ENCODE data around the gene SLC22A4.

The SLC22A4 gene

DNA sequence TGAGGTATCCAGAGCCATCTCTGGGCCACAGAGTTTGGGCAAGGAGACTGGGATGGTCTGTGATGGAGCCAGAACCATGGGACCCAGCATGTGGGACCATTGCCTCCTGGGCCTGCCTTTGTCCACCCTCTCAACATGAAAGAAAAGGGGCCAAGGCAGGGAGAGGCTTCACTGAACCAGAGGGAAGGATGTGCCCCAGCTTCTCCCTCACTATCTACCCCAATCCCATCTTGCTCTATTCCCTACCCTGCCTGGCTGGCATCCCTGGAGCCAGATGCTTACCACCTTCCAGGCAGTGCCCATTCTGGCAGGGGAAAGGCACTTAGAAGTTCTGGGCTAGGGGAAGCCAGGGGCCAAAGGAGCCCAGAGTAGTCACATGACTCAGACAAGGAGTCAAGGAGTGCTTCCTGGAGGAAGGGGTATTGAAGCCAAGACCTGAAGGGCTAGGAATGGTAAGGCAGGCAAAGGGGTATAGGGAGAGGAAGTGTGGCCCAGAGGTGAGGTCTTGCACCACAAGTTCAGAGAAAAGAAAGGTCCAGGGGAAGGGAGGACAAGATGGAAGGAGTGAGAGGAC, 26.9 kb upstream of the SLC22A4 start:
- Histone ChIP-seq H3K4me2 (ENCODE audit: low read length) (no peak overlapping the region), H3K9ac (ENCODE audit: low read length) (no peak overlapping the region), H3K4ac (ENCODE audit: low read depth, low read length) (no peak overlapping the region), H4K12ac (ENCODE audit: low read depth, low read length) (no peak overlapping the region), H3K14ac (ENCODE audit: low read length) (no peak overlapping the region), H3K36me3 (ENCODE audit: control insufficient read depth in 1 of 2, insufficient read depth in 2 of 2, low read length in 2 of 2) (peaks cover 4 to 10% of the 10 kb centered on the region in 2 experiments), H2BK12ac (ENCODE audit: low read length) (no peak overlapping the region), H2BK120ac (ENCODE audit: insufficient read depth, low read length, poor library complexity) (no peak overlapping the region), H3K4me1 (ENCODE audit: control insufficient read depth in 1 of 2, insufficient read depth in 2 of 2, low read length in 2 of 2) (peaks cover 13 to 16% of the 10 kb centered on the region in 2 experiments), H3K27me3 (ENCODE audit: insufficient read depth, low read length) (no peaks in the 10 kb centered on the region), H2BK5ac (ENCODE audit: low read depth, low read length, poor library complexity) (no peak overlapping the region), H4K8ac (ENCODE audit: low read depth, low read length) (no peak overlapping the region), H3K9me3 (ENCODE audit: insufficient read depth, low read depth, low read length) (no peaks in the 10 kb centered on the region), H2AK5ac (ENCODE audit: low read length) (no peak overlapping the region), H3K79me1 (ENCODE audit: low read length) (no peaks in the 10 kb centered on the region), H3K23ac (ENCODE audit: low read length) (no peak overlapping the region), H3K18ac (ENCODE audit: low read length) (no peak overlapping the region), H3K79me2 (ENCODE audit: control insufficient read depth, insufficient read depth, low read length, poor library complexity) (no peaks in the 10 kb centered on the region), H2AFZ (ENCODE audit: insufficient read depth, low read length, poor library complexity) (no peak overlapping the region), H3K4me3 (ENCODE audit: low read depth, low read length) (no peak overlapping the region), H3K27ac (ENCODE audit: low read depth, low read length) (no peak overlapping the region), H4K91ac (ENCODE audit: low read depth, low read length) (no peak overlapping the region)
- DNase-seq: no peak

DNA sequence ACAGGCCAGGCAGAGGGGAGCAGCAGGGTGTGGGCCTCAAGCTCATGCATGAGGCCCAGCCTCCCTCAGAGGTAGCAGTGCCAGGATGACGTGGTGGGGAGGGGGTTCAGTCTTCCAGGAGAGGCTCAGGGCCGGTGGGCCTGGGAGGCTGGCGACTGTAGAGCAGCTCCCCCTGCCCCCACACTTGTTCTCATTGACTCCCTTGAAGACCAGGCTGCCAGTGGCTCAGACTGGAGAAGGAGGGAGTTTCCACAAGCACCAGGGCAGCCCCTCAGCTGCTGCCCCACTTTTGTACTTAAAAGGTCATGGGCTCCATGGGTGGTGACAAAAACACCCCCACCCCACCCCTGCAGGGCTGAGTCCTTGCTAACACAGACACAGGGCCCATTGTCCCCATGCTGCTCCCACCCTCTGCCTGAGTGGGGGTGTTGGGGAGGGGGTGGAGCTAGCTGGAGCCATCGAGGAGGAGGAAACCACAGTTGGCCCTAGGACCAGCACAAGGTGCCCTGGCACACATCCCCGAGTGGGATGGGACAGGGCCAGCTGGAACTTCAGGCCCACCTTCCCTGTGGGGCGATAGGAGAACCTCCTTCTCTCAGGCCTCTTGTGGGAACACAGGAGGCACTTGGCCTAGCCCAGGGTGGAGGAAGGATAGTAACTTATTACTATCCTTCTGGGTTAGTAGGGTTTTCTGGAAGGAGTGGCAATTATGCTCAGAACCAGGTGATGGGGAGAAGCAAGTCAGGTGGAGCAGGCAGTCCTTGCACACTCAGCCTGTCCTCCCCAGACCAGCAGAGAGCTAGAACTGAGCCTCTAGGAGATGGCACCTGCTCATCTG, 26.0 kb upstream of the SLC22A4 start:
- no peaks in the 10 kb centered on the region for H3K79me1 ChIP-seq (ENCODE audit: low read length)
- no peak overlapping the region for H2AK5ac ChIP-seq (ENCODE audit: low read length)
- H3K4me3 ChIP-seq (ENCODE audit: low read depth, low read length): no peak overlapping the region
- WGBS (ENCODE audit: extremely low coverage, insufficient coverage, insufficient read length): no CpG with 5 or more reads among the region's 6 CpGs
- no peak overlapping the region for H2AFZ ChIP-seq (ENCODE audit: insufficient read depth, low read length, poor library complexity)
- H3K9ac ChIP-seq (ENCODE audit: low read length): no peak overlapping the region
- H4K12ac ChIP-seq (ENCODE audit: low read depth, low read length): no peak overlapping the region
- no peak overlapping the region for H2BK120ac ChIP-seq (ENCODE audit: insufficient read depth, low read length, poor library complexity)
- H3K36me3 ChIP-seq (ENCODE audit: control insufficient read depth in 1 of 2, insufficient read depth in 2 of 2, low read length in 2 of 2): peaks cover 4 to 8% of the 10 kb centered on the region in 2 experiments
- H3K4me2 ChIP-seq (ENCODE audit: low read length): no peak overlapping the region
- no peak overlapping the region for H4K91ac ChIP-seq (ENCODE audit: low read depth, low read length)
- H3K18ac ChIP-seq (ENCODE audit: low read length): no peak overlapping the region
- no peaks in the 10 kb centered on the region for H3K27me3 ChIP-seq (ENCODE audit: insufficient read depth, low read length)
- H3K4ac ChIP-seq (ENCODE audit: low read depth, low read length): no peak overlapping the region
- peaks cover 13 to 16% of the 10 kb centered on the region in 2 experiments for H3K4me1 ChIP-seq (ENCODE audit: control insufficient read depth in 1 of 2, insufficient read depth in 2 of 2, low read length in 2 of 2)
- no peak overlapping the region for H4K8ac ChIP-seq (ENCODE audit: low read depth, low read length)
- no peak for DNase-seq
- H2BK12ac ChIP-seq (ENCODE audit: low read length): no peak overlapping the region
- H3K79me2 ChIP-seq (ENCODE audit: control insufficient read depth, insufficient read depth, low read length, poor library complexity): no peaks in the 10 kb centered on the region
- no peak overlapping the region for H3K14ac ChIP-seq (ENCODE audit: low read length)
- no peak overlapping the region for H3K27ac ChIP-seq (ENCODE audit: low read depth, low read length)
- no peak overlapping the region for H3K23ac ChIP-seq (ENCODE audit: low read length)
- H2BK5ac ChIP-seq (ENCODE audit: low read depth, low read length, poor library complexity): no peak overlapping the region
- H3K9me3 ChIP-seq (ENCODE audit: insufficient read depth, low read depth, low read length): no peaks in the 10 kb centered on the region

DNA sequence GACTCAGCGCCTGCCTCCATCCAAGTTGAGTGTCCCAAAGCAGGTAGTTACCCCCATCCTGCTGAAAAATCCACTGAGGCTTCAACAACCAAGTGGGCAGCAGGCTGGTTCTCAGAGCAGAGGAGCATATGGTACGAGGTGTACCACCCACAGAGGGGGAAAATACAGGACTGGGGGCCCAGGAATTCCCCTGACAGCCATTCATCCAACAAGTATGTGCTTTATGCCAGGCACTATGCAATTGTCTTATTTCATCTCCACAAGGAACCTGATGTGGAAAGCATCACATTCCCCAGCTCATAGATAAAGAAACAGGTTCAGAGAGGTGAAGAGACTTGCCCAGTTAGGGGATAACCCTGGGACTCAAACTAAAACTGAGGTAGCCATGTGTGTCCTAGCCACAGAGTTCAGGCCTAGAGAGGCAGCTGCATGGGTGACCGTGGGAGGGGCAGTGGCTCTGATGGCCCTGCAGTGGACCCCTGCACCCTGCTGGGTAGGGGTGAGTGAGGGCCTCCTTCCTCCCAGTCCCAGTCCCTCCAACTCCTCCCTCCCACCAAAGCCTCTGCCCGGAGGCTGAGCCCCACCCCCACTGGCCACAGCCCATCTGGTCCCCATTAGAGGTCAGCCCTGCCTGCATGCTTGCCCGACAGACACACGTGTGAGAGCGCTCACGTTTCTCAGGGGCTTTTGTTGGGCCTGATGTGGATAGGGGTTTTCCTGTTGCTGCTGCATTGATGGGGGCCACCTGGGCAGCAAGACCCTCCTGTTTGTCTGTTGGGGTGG, 25.2 kb upstream of the SLC22A4 start:
- Histone ChIP-seq H2AK5ac (ENCODE audit: low read length) (no peak overlapping the region), H3K23ac (ENCODE audit: low read length) (no peak overlapping the region), H3K36me3 (ENCODE audit: control insufficient read depth in 1 of 2, insufficient read depth in 2 of 2, low read length in 2 of 2) (peaks cover 4 to 8% of the 10 kb centered on the region in 2 experiments), H3K4ac (ENCODE audit: low read depth, low read length) (no peak overlapping the region), H3K4me2 (ENCODE audit: low read length) (no peak overlapping the region), H3K4me3 (ENCODE audit: low read depth, low read length) (peak overlapping the region; percentile 8), H3K9ac (ENCODE audit: low read length) (no peak overlapping the region), H4K91ac (ENCODE audit: low read depth, low read length) (no peak overlapping the region), H3K79me1 (ENCODE audit: low read length) (no peaks in the 10 kb centered on the region), H3K27me3 (ENCODE audit: insufficient read depth, low read length) (no peaks in the 10 kb centered on the region), H2AFZ (ENCODE audit: insufficient read depth, low read length, poor library complexity) (no peak overlapping the region), H2BK12ac (ENCODE audit: low read length) (no peak overlapping the region), H3K9me3 (ENCODE audit: insufficient read depth, low read depth, low read length) (no peaks in the 10 kb centered on the region), H3K4me1 (ENCODE audit: control insufficient read depth in 1 of 2, insufficient read depth in 2 of 2, low read length in 2 of 2) (peaks cover 11 to 16% of the 10 kb centered on the region in 2 experiments), H3K79me2 (ENCODE audit: control insufficient read depth, insufficient read depth, low read length, poor library complexity) (no peaks in the 10 kb centered on the region), H3K18ac (ENCODE audit: low read length) (no peak overlapping the region), H2BK5ac (ENCODE audit: low read depth, low read length, poor library complexity) (no peak overlapping the region), H4K12ac (ENCODE audit: low read depth, low read length) (no peak overlapping the region), H3K14ac (ENCODE audit: low read length) (no peak overlapping the region), H2BK120ac (ENCODE audit: insufficient read depth, low read length, poor library complexity) (no peak overlapping the region), H4K8ac (ENCODE audit: low read depth, low read length) (no peak overlapping the region), H3K27ac (ENCODE audit: low read depth, low read length) (no peak overlapping the region)
- WGBS (ENCODE audit: extremely low coverage, insufficient coverage, insufficient read length): no CpG with 5 or more reads among the region's 8 CpGs
- DNase-seq: peak; percentile 43 to 62

DNA sequence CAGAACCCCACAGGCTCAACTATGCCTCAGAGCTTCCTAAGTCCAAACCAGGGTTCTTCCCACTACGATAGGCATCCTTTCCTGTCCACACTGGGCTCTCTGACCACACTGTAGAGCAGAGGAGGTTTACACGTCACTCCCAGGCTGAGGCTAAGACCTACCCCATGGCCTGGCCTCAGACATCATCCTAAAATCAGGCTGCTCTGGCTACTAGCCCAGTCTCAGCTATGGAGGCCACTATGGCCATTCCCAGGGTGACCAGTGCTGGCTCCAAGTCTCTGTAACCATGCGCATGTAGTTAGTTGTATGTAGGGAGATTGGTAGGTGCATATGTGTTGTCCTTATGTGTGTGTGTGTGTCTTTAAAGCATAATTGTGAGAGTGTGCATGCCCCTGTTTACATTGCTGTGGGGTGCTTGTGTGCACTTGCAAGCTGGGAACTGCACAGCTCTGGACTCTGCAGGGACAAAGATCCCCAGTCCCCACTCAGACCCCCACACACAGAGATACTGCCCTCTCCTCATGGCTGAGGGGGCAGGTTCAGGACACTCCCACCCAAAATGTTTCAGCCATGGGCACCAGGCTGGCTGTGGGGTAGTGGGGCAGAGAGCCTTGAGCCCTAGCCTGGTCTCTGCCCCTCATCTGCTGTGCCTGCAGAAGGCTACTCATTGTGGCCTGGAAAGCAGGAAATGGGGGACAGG, 24.4 kb upstream of the SLC22A4 start:
- H3K79me2 ChIP-seq (ENCODE audit: control insufficient read depth, insufficient read depth, low read length, poor library complexity): no peaks in the 10 kb centered on the region
- no peak for DNase-seq
- H3K9me3 ChIP-seq (ENCODE audit: insufficient read depth, low read depth, low read length): no peaks in the 10 kb centered on the region
- no peak overlapping the region for H3K4me3 ChIP-seq (ENCODE audit: low read depth, low read length)
- H2BK12ac ChIP-seq (ENCODE audit: low read length): no peak overlapping the region
- H4K8ac ChIP-seq (ENCODE audit: low read depth, low read length): no peak overlapping the region
- H3K27ac ChIP-seq (ENCODE audit: low read depth, low read length): no peak overlapping the region
- H3K79me1 ChIP-seq (ENCODE audit: low read length): no peaks in the 10 kb centered on the region
- no peak overlapping the region for H2AK5ac ChIP-seq (ENCODE audit: low read length)
- H4K12ac ChIP-seq (ENCODE audit: low read depth, low read length): no peak overlapping the region
- H2BK5ac ChIP-seq (ENCODE audit: low read depth, low read length, poor library complexity): no peak overlapping the region
- no peak overlapping the region for H3K14ac ChIP-seq (ENCODE audit: low read length)
- no peak overlapping the region for H3K18ac ChIP-seq (ENCODE audit: low read length)
- H3K4ac ChIP-seq (ENCODE audit: low read depth, low read length): no peak overlapping the region
- no peak overlapping the region for H4K91ac ChIP-seq (ENCODE audit: low read depth, low read length)
- H3K4me2 ChIP-seq (ENCODE audit: low read length): no peak overlapping the region
- peaks cover 4 to 8% of the 10 kb centered on the region in 2 experiments for H3K36me3 ChIP-seq (ENCODE audit: control insufficient read depth in 1 of 2, insufficient read depth in 2 of 2, low read length in 2 of 2)
- no peak overlapping the region for H2BK120ac ChIP-seq (ENCODE audit: insufficient read depth, low read length, poor library complexity)
- H3K27me3 ChIP-seq (ENCODE audit: insufficient read depth, low read length): no peaks in the 10 kb centered on the region
- no peak overlapping the region for H3K23ac ChIP-seq (ENCODE audit: low read length)
- H2AFZ ChIP-seq (ENCODE audit: insufficient read depth, low read length, poor library complexity): no peak overlapping the region
- no peak overlapping the region for H3K9ac ChIP-seq (ENCODE audit: low read length)
- peaks cover 11 to 15% of the 10 kb centered on the region in 2 experiments for H3K4me1 ChIP-seq (ENCODE audit: control insufficient read depth in 1 of 2, insufficient read depth in 2 of 2, low read length in 2 of 2)
- no CpG with 5 or more reads among the region's 3 CpGs for WGBS (ENCODE audit: extremely low coverage, insufficient coverage, insufficient read length)
